Heart left ventricle (tissue), 13 donors: ENCODE data around the gene SKA1.

Experiments used
- POLR2A ChIP-seq, 2 donors: fragments of 450-650 bp; IDR thresholded peaks; one replicate each; pipeline ENCODE4 v1.6.1; 2017; ENCODE audit warnings: antibody characterized with exemption in 2 of 2, mild to moderate bottlenecking in 2 of 2, moderate library complexity in 2 of 2
- TF ChIP-seq, protein P1 (sequence below), 12 donors: fragments of 200-600 bp; sonication (generic) in 4 of 12; IDR thresholded peaks; one replicate each; pipeline versions ENCODE4 v1.5.0 to v1.8.0; 2018 to 2022; ENCODE audit warnings: antibody characterized with exemption in 12 of 12, mild to moderate bottlenecking in 5 of 12
- donor health status: ischemic (EF 13 %, LVEDD 7.1; RV severe dilation, severe dysfunction).
- donor health status: DM: no; HTN: yes; CAD: no.
- donor health status: DM: no; HTN: no; CAD: no.
- donor health status: ischemic (EF 25% LVEDD 6.9; RV normal size, moderate dysfunction).
- donor health status: ischemic (EF 25% LVEDD 5.7; RV mildly dilated, moderate dysfunction).
- donor health status: ischemic (EF 35%, LVEDD 5.7; RV mildly dilated, moderate dysfunction).
- donor health status: nonischemic (EF 11% LVEDD 7.7; RV severe dilation, severe dysfunction).
- donor health status: DM: yes; HTN: yes; CAD: no.
- donor health status: PGD.
- donor health status: ischemic (EF 29% LVEDD 5.4; RV normal size, mild dysfunction).
- donor health status: nonischemic (EF 23%, LVEDD 6.1; RV moderate dilation, normal function).

DNA sequence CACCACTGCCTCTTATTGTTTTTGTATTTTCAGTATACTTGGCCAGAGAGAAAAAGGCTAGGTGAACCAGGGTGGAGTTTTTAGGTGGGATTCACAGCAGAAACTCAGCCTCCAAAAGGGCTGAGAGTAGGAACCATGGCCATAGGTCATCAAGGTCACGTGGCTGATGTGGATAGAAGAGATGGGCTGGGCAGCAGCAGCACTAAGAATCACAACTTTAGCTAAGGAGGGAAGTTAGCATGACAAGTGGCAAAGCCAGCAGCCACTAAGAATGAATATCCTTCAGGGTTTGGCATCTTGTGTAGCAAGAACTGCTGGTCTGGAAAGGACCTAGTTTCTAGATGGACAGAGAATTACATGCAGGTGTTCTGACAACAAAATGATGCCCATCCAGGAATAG is 43.2 kb upstream of the SKA1 start:
- TF ChIP-seq, protein P1, sequence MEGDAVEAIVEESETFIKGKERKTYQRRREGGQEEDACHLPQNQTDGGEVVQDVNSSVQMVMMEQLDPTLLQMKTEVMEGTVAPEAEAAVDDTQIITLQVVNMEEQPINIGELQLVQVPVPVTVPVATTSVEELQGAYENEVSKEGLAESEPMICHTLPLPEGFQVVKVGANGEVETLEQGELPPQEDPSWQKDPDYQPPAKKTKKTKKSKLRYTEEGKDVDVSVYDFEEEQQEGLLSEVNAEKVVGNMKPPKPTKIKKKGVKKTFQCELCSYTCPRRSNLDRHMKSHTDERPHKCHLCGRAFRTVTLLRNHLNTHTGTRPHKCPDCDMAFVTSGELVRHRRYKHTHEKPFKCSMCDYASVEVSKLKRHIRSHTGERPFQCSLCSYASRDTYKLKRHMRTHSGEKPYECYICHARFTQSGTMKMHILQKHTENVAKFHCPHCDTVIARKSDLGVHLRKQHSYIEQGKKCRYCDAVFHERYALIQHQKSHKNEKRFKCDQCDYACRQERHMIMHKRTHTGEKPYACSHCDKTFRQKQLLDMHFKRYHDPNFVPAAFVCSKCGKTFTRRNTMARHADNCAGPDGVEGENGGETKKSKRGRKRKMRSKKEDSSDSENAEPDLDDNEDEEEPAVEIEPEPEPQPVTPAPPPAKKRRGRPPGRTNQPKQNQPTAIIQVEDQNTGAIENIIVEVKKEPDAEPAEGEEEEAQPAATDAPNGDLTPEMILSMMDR (IDR thresholded peaks at IDR 0.05), result no peak
- no peak for TF ChIP-seq POLR2A (IDR thresholded peaks at IDR 0.05)
